ENCODE measurements around the gene RPAIN. TPM values are rescaled to one million over a fixed set of nuclear protein-coding genes. Genes with fewer than 3 reads are reported as not detected.

Gene RPAIN
- total and polyA plus RNA-seq, 2 of the 8 experiments (the other 6 are each of a cell fraction or from before 2014, with no cell fraction given), result 54.5 to 57.7 TPM

GRCh38 chr17:5480962-5481361, 61.0 kb downstream of the RPAIN start:
- Histone ChIP-seq H2BK15ac (ENCODE audit: low read length) (no peak overlapping the region), H2BK5ac (ENCODE audit: low read depth, low read length) (no peak overlapping the region), H3K79me1 (ENCODE audit: low read depth, low read length) (peaks cover 7% of the 10 kb centered on the region; the same call in 1 of the 2 replicates), H2AK5ac (ENCODE audit: low read depth, low read length) (no peak overlapping the region), H2BK20ac (ENCODE audit: low read length) (no peak overlapping the region), H4K20me1 (replicated peaks in 1 of 2; ENCODE audit: control insufficient read depth in 1 of 2, insufficient read depth in 2 of 2, low read length in 2 of 2) (peaks cover 2 to 4% of the 10 kb centered on the region in 2 experiments), H3K27ac (ENCODE audit: low read depth, low read length) (no peak overlapping the region), H3K23ac (ENCODE audit: insufficient read length) (no peak overlapping the region), H3K18ac (ENCODE audit: extremely low read depth, low read length) (no peak overlapping the region), H2AFZ (ENCODE audit: low read length) (no peak overlapping the region), H4K8ac (ENCODE audit: extremely low read depth, insufficient read depth, low read length) (no peak overlapping the region), H3K4me3 (ENCODE audit: extremely low read depth in 1 of 4, insufficient read depth in 2 of 4, low read depth in 3 of 4, low read length in 4 of 4) (no peak overlapping the region), H3K79me2 (ENCODE audit: control insufficient read depth in 1 of 2, insufficient read depth in 2 of 2, low read length in 2 of 2) (peaks cover 8 to 50% of the 10 kb centered on the region in 2 experiments), H3K4me1 (replicated peaks in 1 of 4; ENCODE audit: control insufficient read depth in 3 of 4, insufficient read depth in 4 of 4, low read length in 3 of 4) (no peaks in the 10 kb centered on the region), H3K4me2 (ENCODE audit: insufficient read depth in 1 of 2, low read depth in 2 of 2, low read length in 2 of 2) (no peak overlapping the region), H3K9ac (replicated peaks in 1 of 4; ENCODE audit: extremely low read depth in 1 of 4, low read depth in 3 of 4, low read length in 3 of 4) (no peak overlapping the region), H4K91ac (replicated peaks; ENCODE audit: insufficient read length, low read length) (no peak overlapping the region), H3K14ac (ENCODE audit: insufficient read length) (no peak overlapping the region), H2BK120ac (replicated peaks; ENCODE audit: low read depth, low read length) (no peak overlapping the region), H3K4ac (replicated peaks; ENCODE audit: insufficient read length, low read depth, low read length) (no peak overlapping the region), H2BK12ac (ENCODE audit: low read depth, low read length) (no peak overlapping the region), H3K27me3 (replicated peaks in 1 of 4; ENCODE audit: control insufficient read depth in 3 of 4, extremely low read depth in 1 of 4, insufficient read depth in 3 of 4, low read length in 3 of 4) (no peaks in the 10 kb centered on the region), H3K23me2 (ENCODE audit: low read depth, low read length) (0 out of 2 replicates have a peak, but pooled peaks cover 3% of the 10 kb centered on the region), H3K36me3 (ENCODE audit: control insufficient read depth in 2 of 4, insufficient read depth in 4 of 4, low read length in 3 of 4) (peaks cover 21 to 74% (median 46%) of the 10 kb centered on the region in 4 experiments), H3K56ac (replicated peaks; ENCODE audit: insufficient read length, low read depth, low read length) (no peak overlapping the region), H4K5ac (ENCODE audit: insufficient read length, low read depth, low read length) (no peak overlapping the region), H3K9me3 (ENCODE audit: insufficient read depth in 2 of 2, low read depth in 1 of 2, low read length in 1 of 2) (no peaks in the 10 kb centered on the region)
- POLR2A ChIA-PET (ENCODE audit: partially characterized antibody), result interaction anchor here (0.6 to 1.5 kb wide), 6 partner anchors 10 to 384 kb away, joined by 3 to 6 read pairs (median 4); partner anchors contain the start of gene DHX33
- DNase-seq (ENCODE audit: low read depth in 1 of 2, low spot score in 2 of 2) (no peak), FAIRE-seq (no peak)
- TF ChIP-seq MAX (IDR thresholded peaks at IDR 0.05) (no peak), SAP30 (IDR thresholded peaks at IDR 0.05; ENCODE audit: insufficient read depth, insufficient replicate concordance, low read length) (no peak), USF2 (IDR thresholded peaks at IDR 0.05; ENCODE audit: low read length) (no peak), POU5F1 (IDR thresholded peaks at IDR 0.05; ENCODE audit: low read depth, low read length) (no peak), SIRT6 (IDR thresholded peaks at IDR 0.05; ENCODE audit: low read length) (no peak), SIX5 (IDR thresholded peaks at IDR 0.05; ENCODE audit: low read depth, low read length) (no peak), SP4 (IDR thresholded peaks at IDR 0.05; ENCODE audit: low read length) (no peak), TAF7 (optimal IDR thresholded peaks at IDR 0.05; ENCODE audit: borderline replicate concordance, low read depth, low read length) (no peak), TAF1 (IDR thresholded peaks at IDR 0.05; ENCODE audit: low read depth, low read length) (no peak), CHD1 (IDR thresholded peaks at IDR 0.05; ENCODE audit: low read depth, low read length) (no peak), FOSL1 (IDR thresholded peaks at IDR 0.05; ENCODE audit: insufficient read depth, low read depth, low read length) (no peak), MAFK (IDR thresholded peaks at IDR 0.05; ENCODE audit: low read depth, low read length) (no peak), EGR1 (IDR thresholded peaks at IDR 0.05; ENCODE audit: borderline replicate concordance, low read depth, low read length) (no peak)
- WGBS, 2 experiments (ENCODE audit: extremely low coverage in 1 of 2, insufficient coverage in 1 of 2, insufficient read length in 1 of 2, insufficient replicate concordance in 2 of 2, low coverage in 1 of 2, low lambda C conversion rate in 2 of 2, missing lambda C conversion rate in 1 of 2), result 96% methylated on average over 6 of the region's 6 CpGs; no CpG with 5 or more reads in 1 of the 2 experiments
- CTCF ChIA-PET (ENCODE audit: partially characterized antibody), result no interaction called here

Data from H1 (cell line).